Measurements from ENCODE around the gene WDR74.
"Not testable (repeated sequence)": the region's sequence is repeated elsewhere in the genome, so short reads cannot be mapped to it uniquely, and the experiment has no call there.

Gene WDR74

DNA sequence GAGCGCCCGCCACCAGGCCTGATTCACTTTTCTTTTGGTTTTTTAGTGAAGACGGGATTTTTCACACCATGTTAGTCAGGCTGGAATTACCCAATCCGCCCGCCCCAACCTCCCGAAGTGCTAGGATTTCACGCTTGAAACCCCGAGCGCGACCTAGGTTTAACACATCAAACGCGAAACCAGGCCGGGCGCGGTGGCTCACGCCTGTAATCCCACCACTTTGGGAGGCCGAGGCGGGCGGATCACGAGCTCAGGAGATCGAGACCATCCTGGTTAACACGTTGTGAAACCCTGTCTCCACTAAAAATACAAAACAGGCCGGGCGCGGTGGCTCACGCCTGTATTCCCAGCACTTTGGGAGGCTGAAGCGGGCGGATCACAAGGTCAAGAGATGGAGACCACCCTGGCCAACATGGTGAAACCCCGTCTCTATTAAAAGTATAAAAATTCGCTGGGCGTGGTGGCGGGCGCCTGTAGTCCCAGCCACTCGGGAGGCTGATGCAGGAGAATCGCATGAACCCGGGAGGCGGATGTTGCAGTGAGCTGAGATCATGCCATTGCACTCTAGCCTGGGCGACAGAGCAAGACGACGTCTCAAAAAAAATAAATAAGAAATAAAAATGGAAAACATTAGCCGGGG is 1.5 kb upstream of the WDR74 start:
- peak overlapping the region; percentile 30; the same call in 1 of the 2 replicates for H3K4me3 ChIP-seq (ENCODE audit: low read length)
- H3K27me3 ChIP-seq (ENCODE audit: control insufficient read depth, insufficient read depth, low read length); H3K9me3 ChIP-seq (ENCODE audit: control insufficient read depth, insufficient read depth, low read length); H3K4me1 ChIP-seq (ENCODE audit: control insufficient read depth, insufficient read depth, low read length); H3K36me3 ChIP-seq (ENCODE audit: control insufficient read depth, insufficient read depth, low read length); DNase-seq (ENCODE audit: low read depth, low spot score); H3K27ac ChIP-seq (ENCODE audit: low read length): not testable (repeated sequence)
- no CpG with 5 or more reads among the region's 41 CpGs for WGBS (ENCODE audit: insufficient coverage, insufficient read length)

DNA sequence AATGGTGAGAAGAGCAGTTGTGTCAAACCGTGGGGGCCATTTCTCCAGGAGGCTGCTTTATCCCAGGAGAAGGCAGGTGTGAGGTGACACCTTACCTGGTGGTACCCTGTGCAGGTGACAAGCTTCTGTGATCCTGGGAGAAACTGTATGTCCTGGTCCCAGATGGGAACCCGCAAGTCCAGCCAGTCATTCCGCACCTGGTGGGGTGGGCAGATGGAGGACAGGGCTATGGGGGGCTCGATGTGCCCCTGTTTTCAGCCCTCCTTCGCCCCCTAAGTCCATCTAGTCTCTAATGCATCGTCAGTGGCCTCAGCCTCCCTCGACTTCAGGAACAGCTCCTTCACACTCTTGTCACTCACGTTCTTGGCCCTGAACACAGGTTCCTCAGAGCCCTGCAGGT is 4.1 kb downstream of the WDR74 start:
- Histone ChIP-seq H3K27ac (ENCODE audit: low read length) (no peak overlapping the region), H3K4me1 (ENCODE audit: control insufficient read depth, insufficient read depth, low read length) (no peaks in the 10 kb centered on the region; the same call in 1 of the 2 replicates), H3K27me3 (ENCODE audit: control insufficient read depth, insufficient read depth, low read length) (no peaks in the 10 kb centered on the region), H3K36me3 (ENCODE audit: control insufficient read depth, insufficient read depth, low read length) (peaks cover 20% of the 10 kb centered on the region), H3K9me3 (ENCODE audit: control insufficient read depth, insufficient read depth, low read length) (no peaks in the 10 kb centered on the region), H3K4me3 (ENCODE audit: low read length) (no peak overlapping the region)
- no peak for DNase-seq (ENCODE audit: low read depth, low spot score)
- no CpG with 5 or more reads among the region's 8 CpGs for WGBS (ENCODE audit: insufficient coverage, insufficient read length)

DNA sequence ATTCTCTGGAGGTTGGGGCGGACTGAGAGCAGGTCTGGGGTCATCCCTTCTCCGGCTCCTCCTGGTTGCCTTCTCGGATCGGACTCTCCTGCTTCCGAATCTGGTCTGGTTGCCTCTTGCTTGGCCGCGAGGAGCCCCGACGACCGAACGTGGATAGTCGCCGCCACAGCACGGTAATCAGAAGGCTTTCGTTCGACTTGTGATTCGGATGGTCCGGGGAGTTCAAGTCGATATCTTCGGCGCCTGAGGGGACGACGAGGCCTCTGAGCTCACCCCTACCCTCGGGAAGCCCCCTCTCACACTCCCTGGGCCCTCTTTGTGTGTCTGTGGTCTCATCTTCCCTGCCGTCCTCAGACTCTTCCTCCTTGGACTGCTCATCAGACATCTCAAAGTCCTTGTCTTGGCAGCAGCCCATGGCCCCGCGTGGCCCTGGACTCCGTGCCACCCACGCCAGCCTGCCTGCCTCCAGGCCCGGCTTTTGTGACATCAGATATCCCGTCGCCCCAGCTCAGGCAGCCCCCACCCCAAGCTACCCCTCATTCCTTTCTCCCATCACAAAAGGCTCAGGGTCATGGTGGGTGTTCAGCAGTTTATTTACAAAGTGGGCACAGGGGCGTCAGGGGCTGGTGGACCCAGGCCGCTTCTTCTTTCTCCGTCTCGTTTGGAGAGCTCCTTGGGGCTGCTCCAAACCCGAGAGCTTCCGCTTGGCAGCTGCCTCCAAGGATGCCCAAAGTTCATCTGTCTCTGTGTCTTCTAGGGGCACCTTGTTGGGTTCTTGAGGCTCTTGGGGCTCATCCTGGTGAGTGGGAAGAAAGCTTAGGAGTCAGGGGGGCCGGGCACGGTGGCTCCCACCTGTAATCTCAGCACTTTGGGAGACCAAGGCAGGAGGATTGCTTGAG is 6.8 kb downstream of the WDR74 start, which contains the start of gene TEX54:
TSS of gene TEX54 (minus strand) at position 506 of the 899 bp plus-strand sequence.
- Histone ChIP-seq H3K4me1 (ENCODE audit: control insufficient read depth, insufficient read depth, low read length) (no peaks in the 10 kb centered on the region; the same call in 1 of the 2 replicates), H3K36me3 (ENCODE audit: control insufficient read depth, insufficient read depth, low read length) (peaks cover 20% of the 10 kb centered on the region)
- WGBS (ENCODE audit: insufficient coverage, insufficient read length): no CpG with 5 or more reads among the region's 40 CpGs

DNA sequence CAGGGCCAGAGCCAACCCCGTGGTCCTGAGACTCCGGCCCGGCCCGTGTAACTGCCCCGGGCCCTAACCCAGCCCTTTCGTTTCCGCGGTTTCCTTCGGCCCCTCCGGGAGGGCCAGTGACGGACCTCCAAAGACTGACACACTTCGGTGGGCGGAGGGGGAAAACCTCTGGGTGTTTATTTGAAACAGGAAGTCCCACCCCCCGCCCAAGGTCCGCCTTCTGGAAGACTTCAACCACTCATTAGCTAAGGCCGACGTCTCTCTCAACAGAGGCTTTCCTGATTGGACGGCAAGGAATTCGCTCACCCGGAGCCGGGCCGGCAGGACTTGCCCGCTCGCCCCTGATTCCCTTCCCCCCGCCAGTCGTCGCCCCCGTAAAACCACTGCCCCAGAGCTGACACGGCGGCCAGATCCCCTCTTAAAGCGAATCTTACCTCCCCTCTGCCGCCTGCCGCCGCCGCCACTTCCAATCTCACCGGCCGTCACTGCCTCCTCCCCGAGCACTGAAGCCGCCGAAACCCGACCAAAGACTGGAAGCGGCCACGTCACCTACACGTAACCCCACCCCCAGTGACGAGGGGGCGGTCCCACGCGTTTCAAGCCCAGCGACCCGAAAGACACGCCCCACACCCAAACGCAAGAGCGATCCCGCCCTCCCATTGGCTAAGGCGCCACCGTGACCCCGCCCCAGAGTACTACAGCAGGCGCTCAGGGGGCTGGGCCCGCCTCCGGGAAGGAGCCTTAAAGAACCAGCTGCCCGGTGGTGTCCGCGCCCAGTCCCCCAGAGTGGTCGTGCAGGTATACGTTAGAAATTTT is 7.7 kb downstream of the WDR74 start, which contains the start of gene STX5:
TSS of gene STX5 (minus strand) at position 532 of the 816 bp plus-strand sequence. CDS start 808 bp downstream, outside the sequence.
- WGBS (ENCODE audit: insufficient coverage, insufficient read length): no CpG with 5 or more reads among the region's 65 CpGs
- peak; percentile 97 for DNase-seq (ENCODE audit: low read depth, low spot score)

More for the DNA sequence above, 6.8 kb downstream of the WDR74 start, which contains the start of gene TEX54:
- Histone ChIP-seq H3K27ac (ENCODE audit: low read length) (no peak within 1 kb of the TSS), H3K27me3 (ENCODE audit: control insufficient read depth, insufficient read depth, low read length) (no peaks in the 10 kb centered on the region), H3K4me3 (ENCODE audit: low read length) (peak within 1 kb of the TSS; percentile 92; the same call in 1 of the 2 replicates), H3K9me3 (ENCODE audit: control insufficient read depth, insufficient read depth, low read length) (no peaks in the 10 kb centered on the region)
- DNase-seq (ENCODE audit: low read depth, low spot score): no peak

DNA sequence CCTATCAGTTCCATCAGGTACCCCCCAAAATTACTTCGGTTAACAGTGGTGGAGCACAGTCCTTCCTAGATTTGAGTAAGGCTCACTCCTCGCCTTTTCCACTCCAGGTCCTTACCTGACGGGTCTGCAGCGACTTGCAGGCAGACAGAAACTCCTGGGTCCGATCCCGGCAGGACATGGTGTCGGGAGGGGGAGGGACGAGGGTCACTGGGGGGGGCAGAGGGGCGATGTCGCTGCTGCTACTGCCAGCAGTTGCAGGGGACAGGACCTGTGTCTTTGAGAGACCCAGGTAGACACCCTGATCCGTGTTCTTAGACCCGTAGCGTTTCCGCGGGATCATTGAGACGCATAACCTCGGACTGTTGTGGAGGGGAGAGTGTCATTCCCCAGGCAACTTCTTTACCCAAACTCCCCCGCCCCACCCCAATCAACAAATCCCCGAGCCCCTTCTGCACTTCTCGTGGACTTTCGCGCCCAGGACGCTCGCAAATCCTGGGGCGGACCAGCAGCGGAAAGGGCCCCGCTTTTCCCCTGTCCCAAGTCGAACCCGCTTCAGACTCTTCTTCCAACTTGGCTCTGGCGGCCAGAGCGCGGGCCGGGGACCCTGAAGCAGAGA is 8.4 kb downstream of the WDR74 start:
- H3K36me3 ChIP-seq (ENCODE audit: control insufficient read depth, insufficient read depth, low read length): peaks cover 20% of the 10 kb centered on the region
- no CpG with 5 or more reads among the region's 33 CpGs for WGBS (ENCODE audit: insufficient coverage, insufficient read length)

More for the DNA sequence above, 7.7 kb downstream of the WDR74 start, which contains the start of gene STX5:
- peaks cover 20% of the 10 kb centered on the region for H3K36me3 ChIP-seq (ENCODE audit: control insufficient read depth, insufficient read depth, low read length)
- no peaks in the 10 kb centered on the region; the same call in 1 of the 2 replicates for H3K4me1 ChIP-seq (ENCODE audit: control insufficient read depth, insufficient read depth, low read length)
- H3K27ac ChIP-seq (ENCODE audit: low read length): no peak within 1 kb of the TSS
- no peaks in the 10 kb centered on the region for H3K9me3 ChIP-seq (ENCODE audit: control insufficient read depth, insufficient read depth, low read length)
- H3K4me3 ChIP-seq (ENCODE audit: low read length): peak within 1 kb of the TSS; percentile 92; the same call in 1 of the 2 replicates
- H3K27me3 ChIP-seq (ENCODE audit: control insufficient read depth, insufficient read depth, low read length): no peaks in the 10 kb centered on the region

DNA sequence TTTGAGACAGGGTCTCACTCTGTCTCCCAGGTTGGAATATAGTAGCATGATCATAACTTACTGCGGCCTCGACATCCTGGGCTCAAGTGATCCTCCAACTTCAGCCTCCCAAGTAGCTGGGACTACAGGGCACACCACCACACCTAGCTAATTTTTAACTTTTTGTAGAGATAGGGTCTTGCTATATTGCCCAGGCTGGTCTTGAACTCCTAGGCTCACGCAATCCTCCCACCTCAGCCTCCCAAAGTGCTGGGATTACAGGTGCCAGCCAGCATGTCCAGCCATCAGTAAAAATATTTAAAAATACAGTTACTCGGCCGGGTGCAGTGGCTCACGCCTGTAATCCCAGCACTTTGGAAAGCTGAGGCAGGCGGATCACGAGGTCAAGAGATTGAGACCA is 11.3 kb downstream of the WDR74 start:
- DNase-seq (ENCODE audit: low read depth, low spot score); H3K4me3 ChIP-seq (ENCODE audit: low read length); H3K4me1 ChIP-seq (ENCODE audit: control insufficient read depth, insufficient read depth, low read length); H3K27ac ChIP-seq (ENCODE audit: low read length); H3K9me3 ChIP-seq (ENCODE audit: control insufficient read depth, insufficient read depth, low read length); H3K27me3 ChIP-seq (ENCODE audit: control insufficient read depth, insufficient read depth, low read length): not testable (repeated sequence)
- peaks cover 17% of the 10 kb centered on the region for H3K36me3 ChIP-seq (ENCODE audit: control insufficient read depth, insufficient read depth, low read length)
- no CpG with 5 or more reads among the region's 8 CpGs for WGBS (ENCODE audit: insufficient coverage, insufficient read length)

More for the DNA sequence above, 8.4 kb downstream of the WDR74 start:
- peak overlapping the region; percentile 92; the same call in 1 of the 2 replicates for H3K4me3 ChIP-seq (ENCODE audit: low read length)
- no peak for DNase-seq (ENCODE audit: low read depth, low spot score)
- no peaks in the 10 kb centered on the region; the same call in 1 of the 2 replicates for H3K4me1 ChIP-seq (ENCODE audit: control insufficient read depth, insufficient read depth, low read length)
- no peak overlapping the region for H3K27ac ChIP-seq (ENCODE audit: low read length)
- no peaks in the 10 kb centered on the region for H3K9me3 ChIP-seq (ENCODE audit: control insufficient read depth, insufficient read depth, low read length)
- no peaks in the 10 kb centered on the region for H3K27me3 ChIP-seq (ENCODE audit: control insufficient read depth, insufficient read depth, low read length)

DNA sequence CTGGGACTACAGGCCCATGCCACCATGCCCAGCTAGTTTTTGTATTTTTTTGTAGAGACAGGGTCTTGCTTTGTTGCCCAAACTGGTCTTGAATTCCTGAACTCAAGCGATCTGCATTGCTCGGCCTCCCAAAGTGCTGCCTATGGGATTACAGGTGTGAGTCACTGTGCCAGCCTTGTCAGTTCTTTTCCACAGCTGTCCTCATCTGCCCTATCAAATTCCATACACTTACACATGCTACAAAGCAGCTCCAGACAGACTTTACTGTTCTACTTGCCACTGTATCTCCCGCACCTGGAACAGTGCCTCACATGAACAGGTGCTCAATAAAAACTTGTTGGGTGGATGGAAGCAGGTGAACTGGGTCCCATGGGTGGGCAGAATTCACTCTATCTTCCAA is 15.7 kb downstream of the WDR74 start:
- Histone ChIP-seq H3K9me3 (ENCODE audit: control insufficient read depth, insufficient read depth, low read length) (no peaks in the 10 kb centered on the region), H3K4me3 (ENCODE audit: low read length) (no peak overlapping the region), H3K27me3 (ENCODE audit: control insufficient read depth, insufficient read depth, low read length) (no peaks in the 10 kb centered on the region), H3K4me1 (ENCODE audit: control insufficient read depth, insufficient read depth, low read length) (no peaks in the 10 kb centered on the region), H3K36me3 (ENCODE audit: control insufficient read depth, insufficient read depth, low read length) (peaks cover 26% of the 10 kb centered on the region), H3K27ac (ENCODE audit: low read length) (no peak overlapping the region)
- no peak for DNase-seq (ENCODE audit: low read depth, low spot score)
- no CpG with 5 or more reads among the region's 3 CpGs for whole genome bisulfite sequencing (ENCODE audit: insufficient coverage, insufficient read length)

DNA sequence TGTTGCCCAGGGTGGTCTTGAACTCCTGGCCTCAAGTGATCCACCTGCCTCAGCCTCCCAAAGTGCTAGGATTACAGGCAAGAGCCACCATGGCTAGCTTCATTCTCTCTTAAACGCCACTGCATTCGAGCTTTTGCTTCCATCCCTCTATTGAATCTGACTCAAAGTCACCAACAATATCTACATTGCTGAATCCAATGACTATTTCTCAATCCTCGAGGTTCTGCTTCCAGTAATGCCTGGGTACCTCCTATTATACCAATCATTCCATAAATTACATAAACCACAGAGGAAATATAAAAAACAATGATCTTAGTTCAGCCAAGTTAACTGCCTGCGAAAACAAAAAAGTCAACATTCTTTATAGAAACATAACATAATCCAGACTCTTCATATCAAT is 22.3 kb downstream of the WDR74 start:
- peaks cover 5% of the 10 kb centered on the region; the same call in 1 of the 2 replicates for H3K36me3 ChIP-seq (ENCODE audit: control insufficient read depth, insufficient read depth, low read length)
- DNase-seq (ENCODE audit: low read depth, low spot score): no peak
- H3K27me3 ChIP-seq (ENCODE audit: control insufficient read depth, insufficient read depth, low read length): no peaks in the 10 kb centered on the region
- H3K9me3 ChIP-seq (ENCODE audit: control insufficient read depth, insufficient read depth, low read length): no peaks in the 10 kb centered on the region
- H3K4me1 ChIP-seq (ENCODE audit: control insufficient read depth, insufficient read depth, low read length): no peaks in the 10 kb centered on the region
- H3K4me3 ChIP-seq (ENCODE audit: low read length): no peak overlapping the region
- H3K27ac ChIP-seq (ENCODE audit: low read length): no peak overlapping the region
- WGBS (ENCODE audit: insufficient coverage, insufficient read length): no CpG with 5 or more reads among the region's 4 CpGs

DNA sequence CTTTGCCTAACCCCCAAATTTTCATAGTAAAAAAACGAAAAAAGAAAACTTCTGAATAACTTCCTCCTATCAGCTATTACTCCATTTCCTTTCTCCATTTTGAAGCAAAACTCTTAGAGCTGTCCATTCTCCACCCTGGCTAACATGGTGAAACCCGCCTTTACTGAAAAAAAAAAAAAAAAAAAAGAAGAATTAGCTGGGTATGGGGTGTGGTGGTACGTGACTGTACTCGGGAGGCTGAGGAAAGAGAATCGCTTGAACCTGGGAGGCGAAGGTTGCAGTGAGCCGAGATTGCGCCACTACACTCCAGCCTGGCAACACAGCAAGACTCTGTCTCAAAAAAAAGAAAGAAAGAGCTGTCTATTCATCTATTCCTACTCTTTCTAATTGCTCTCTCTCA is 22.8 kb downstream of the WDR74 start:
- peaks cover 5% of the 10 kb centered on the region; the same call in 1 of the 2 replicates for H3K36me3 ChIP-seq (ENCODE audit: control insufficient read depth, insufficient read depth, low read length)
- no peaks in the 10 kb centered on the region for H3K27me3 ChIP-seq (ENCODE audit: control insufficient read depth, insufficient read depth, low read length)
- no peak for DNase-seq (ENCODE audit: low read depth, low spot score)
- no peak overlapping the region for H3K27ac ChIP-seq (ENCODE audit: low read length)
- WGBS (ENCODE audit: insufficient coverage, insufficient read length): no CpG with 5 or more reads among the region's 8 CpGs
- no peak overlapping the region for H3K4me3 ChIP-seq (ENCODE audit: low read length)
- no peaks in the 10 kb centered on the region for H3K9me3 ChIP-seq (ENCODE audit: control insufficient read depth, insufficient read depth, low read length)
- H3K4me1 ChIP-seq (ENCODE audit: control insufficient read depth, insufficient read depth, low read length): no peaks in the 10 kb centered on the region
